NCI-H2227 treated with DMSO at 0.1 percent for 48 hours (cell line): ENCODE data around the gene RELL1.

Source experiments
- DNase-seq: peaks from one replicate; lab custom pipeline; 2025; lab: John Stamatoyannopoulos, UW

Gene RELL1

DNA sequence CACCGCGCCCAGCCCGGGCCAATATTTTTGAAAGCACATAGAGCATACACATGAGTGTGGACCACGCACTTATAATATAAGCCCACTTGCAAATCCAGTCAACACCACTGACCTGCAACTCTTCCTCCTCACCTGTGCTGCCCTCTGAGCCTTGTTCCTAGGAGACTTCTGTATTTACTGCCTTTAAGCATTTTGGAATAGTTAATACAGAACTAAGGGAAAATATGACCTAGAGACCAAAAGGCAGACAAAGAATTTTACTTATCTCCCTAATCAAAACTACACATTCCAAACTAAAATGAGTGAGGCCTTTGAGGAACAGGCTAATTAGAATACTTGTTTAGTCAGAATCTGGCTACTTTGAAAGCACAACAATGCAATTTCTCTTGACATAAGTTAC is 89.1 kb downstream of the RELL1 start:
- DNase-seq = no peak

DNA sequence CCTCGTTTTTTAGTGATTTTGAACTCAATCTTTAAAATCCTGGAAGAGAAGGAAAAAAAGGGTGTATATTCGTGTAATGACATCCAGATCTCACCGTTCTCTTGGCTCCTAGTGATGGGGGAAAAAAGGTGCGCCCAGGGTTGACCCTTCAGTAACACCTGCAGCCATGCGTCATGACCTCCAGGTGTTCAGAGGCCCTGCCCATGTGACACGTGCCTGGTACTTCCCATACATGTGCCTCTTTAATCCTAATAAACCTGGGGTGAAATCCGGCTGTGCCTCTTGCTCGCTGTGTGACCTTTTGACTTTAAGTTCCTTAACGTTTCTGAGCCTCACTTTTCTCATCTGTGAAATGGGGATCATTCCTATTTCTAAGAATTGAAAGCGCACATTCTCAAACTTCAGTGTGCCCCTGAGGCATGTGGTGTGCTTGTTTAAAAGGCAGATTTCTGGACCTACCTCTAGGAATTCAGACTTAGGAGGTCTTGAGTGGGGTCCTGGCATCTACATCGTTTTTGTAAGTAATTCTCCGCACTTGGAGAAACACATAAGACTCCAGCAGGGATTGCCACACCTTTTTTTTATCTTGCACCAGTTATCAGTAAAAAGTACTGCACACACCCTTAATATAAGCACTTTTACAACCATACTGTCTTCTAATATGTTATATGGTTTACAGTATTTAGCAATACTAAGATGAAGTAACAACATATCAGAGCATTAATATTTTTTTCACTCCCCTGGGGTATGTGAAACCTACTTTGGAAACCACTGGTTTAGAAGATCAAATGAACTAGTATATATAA is 90.1 kb downstream of the RELL1 start:
- no peak for DNase-seq

- no peak for DNase-seq
These were observed 92.1 kb downstream of the RELL1 start for GRCh38 chr4:37594099-37594498.

DNA sequence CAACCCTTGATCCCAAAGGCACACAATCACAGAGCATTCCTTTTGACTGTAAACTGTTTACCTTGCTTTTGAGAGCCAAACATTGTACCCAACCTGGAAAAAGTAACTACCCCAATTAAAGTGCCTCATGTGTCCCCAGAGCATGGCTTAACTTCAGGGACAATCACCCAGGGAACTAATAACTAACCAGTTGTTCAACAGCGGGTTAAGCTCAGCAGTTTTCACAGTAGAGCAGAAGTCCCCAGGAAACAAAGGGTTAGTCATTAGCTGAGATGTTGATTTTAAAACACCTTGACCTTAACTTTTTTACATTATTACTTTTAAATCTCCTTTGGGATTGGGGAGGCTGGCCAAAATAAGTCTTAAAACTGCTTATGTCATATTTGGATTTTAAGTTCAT is 94.8 kb downstream of the RELL1 start:
- no peak for DNase-seq

- DNase-seq = no peak
These were observed 96.2 kb downstream of the RELL1 start for GRCh38 chr4:37590016-37590415.

- no peak for DNase-seq
These were observed 98.0 kb downstream of the RELL1 start for GRCh38 chr4:37588150-37588549.

- DNase-seq = no peak
These were observed 100.0 kb downstream of the RELL1 start for GRCh38 chr4:37586194-37586593.

DNA sequence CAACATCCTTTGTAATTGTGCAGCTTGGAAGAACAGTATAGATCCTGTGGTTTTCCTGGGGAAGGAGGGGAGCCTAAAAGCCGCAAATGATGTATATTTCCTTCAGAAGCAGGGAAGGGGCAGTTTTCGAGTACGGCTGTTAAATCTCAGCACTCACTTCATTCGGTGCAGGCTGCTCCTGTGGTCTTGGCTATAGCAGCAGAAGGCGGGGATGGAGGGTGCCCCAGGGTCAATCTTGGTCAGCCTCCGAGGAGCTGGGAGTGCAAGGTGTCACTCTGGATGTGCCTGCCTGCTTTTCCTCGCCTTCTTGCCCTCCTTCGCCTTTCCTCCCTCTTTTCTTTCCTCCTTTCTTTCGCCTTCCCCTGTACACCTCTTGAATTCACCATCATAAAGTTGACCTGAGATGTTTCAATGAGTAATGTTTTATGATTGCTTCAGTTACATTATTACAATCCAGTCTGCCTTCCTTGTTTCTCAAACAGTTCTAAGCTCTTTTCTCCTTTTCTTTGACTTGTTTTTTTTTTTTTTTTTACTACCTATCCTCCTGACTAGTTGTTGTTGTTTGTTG is 101.6 kb downstream of the RELL1 start:
- DNase-seq = no peak

DNA sequence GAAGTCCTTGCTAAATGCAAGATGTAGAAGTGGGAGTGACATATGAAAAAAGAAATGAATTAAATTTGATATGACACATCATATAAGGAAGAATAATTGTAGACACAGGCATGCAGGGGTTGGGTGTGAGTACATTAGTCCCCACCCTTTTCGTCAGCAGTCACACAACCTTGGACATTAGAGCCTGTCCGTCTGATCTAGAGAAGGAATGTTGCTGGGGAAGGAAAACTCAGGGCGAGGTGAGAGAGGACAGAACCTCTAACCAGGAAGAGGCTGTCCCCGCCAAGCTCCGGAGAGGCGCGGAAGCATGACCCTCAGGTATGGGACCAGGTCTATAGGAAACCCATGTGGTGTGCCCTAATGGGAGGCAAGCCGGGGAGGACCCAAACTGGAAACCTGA is 102.1 kb downstream of the RELL1 start:
- DNase-seq = no peak

DNA sequence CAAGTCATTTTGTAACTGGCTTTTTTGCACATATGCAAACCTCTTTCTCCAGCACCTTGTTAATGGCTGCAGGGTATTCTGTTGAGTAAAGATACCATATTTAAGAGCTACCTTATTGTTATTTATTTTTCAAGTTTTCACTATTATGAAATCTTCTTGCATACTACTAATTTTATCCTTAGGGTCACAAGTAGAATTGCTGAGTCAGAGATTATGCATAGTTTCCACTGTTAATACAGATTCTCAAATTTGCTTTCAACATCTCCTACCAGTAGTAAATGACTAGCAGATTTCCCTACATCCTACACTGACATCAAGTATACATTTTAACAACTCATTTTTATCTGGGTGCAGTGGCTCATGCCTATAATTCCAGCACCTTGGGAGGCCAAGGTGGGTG is 112.6 kb downstream of the RELL1 start:
- no peak for DNase-seq

GRCh38 chr4:37568489-37568888 is 117.7 kb downstream of the RELL1 start:
- DNase-seq = no peak

GRCh38 chr4:37567836-37568235 is 118.3 kb downstream of the RELL1 start:
- DNase-seq = no peak

GRCh38 chr4:37562592-37562991 is 123.6 kb downstream of the RELL1 start:
- DNase-seq = no peak

DNA sequence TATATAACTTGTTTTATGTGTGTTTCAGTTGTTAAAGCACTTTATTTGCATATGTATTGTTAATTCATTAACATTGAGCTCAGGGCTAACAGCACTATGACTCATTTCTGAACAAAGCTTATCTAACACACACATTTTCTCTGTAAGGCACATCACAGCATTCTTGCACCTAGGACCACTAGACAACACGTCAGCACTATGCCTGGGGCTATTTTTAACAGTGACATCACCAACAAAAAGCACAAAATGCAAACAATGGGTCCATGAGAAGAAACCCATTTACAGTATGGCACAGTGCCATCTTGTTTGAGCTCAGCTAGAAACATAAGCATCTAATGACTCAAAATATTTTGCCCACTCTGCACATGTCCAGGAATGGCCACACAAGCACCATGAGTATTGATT is 124.4 kb downstream of the RELL1 start:
- DNase-seq = no peak

DNA sequence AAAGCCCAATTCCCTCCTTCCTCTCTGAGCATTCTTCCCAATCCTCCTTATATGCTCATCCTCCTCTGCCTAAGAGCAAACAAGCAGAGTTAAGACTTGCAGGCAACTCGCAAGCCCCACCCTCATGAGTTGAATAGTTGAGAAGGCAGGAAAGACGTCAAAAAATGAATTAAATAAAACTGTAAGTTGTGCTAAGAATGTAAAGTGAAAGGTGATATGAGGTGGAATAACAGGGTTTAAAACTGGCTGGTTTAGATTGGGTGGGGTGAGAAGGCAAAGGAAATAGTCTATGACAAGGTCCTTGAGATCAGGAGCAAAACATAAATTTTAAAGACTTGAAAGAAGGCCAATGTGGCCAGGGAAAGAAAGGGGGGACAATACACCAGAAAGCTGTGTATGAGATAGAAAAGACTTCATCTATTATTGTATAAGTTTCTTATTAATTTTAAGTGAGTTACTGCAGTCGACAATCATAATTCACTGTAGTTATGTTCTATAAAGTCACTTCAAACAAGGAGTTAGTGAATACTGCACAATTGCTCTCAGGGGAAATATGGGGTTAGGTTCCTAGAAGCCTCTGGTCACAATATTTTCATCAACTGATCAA is 124.9 kb downstream of the RELL1 start:
- no peak for DNase-seq
